Naive thymus-derived CD4-positive, alpha-beta T cell (primary cell): ENCODE data around the gene OR2J2. TPM values are rescaled to one million over a fixed set of nuclear protein-coding genes. Genes with fewer than 3 reads are reported as not detected.
"Not testable (repeated sequence)": the region's sequence is repeated elsewhere in the genome, so short reads cannot be mapped to it uniquely, and the experiment has no call there.

Experiments used
- ATAC-seq: fragments of 150-1000 bp; cut with Tn5 transposase; 2 replicates; pipeline ENCODE4 v1.10.0; 2021; ENCODE audit warnings: mild to moderate bottlenecking, moderate library complexity
- CTCF ChIA-PET: fragments of 350-600 bp; sonication (Branson Sonifier 250); formaldehyde crosslinking; loops from one replicate; lab custom pipeline; 2021; ENCODE audit warnings: antibody characterized with exemption; lab: Charles Lee
- POLR2A ChIA-PET: fragments of 350-600 bp; sonication (Branson Sonifier 250); formaldehyde crosslinking; loops from one replicate; lab custom pipeline; 2021; ENCODE audit warnings: antibody characterized with exemption, inconsistent platforms; lab: Charles Lee
- DNase-seq, 9 donors: peaks; one replicate each; pipeline versions ENCODE4 v3.0.0 to v3.0.0-alpha.2; 2020 to 2022; ENCODE audit warnings: mixed read lengths in 1 of 9
- H3K27ac ChIP-seq: one replicate; pipeline ENCODE4 v1.7.0; 2013; ENCODE audit warnings: mild to moderate bottlenecking, low read depth, low read length, moderate library complexity
- H3K27me3 ChIP-seq, 2 donors: one replicate each; pipeline ENCODE4 v1.7.0; 2013; ENCODE audit warnings: low read length in 2 of 2, mild to moderate bottlenecking in 2 of 2, moderate library complexity in 2 of 2; ENCODE audit not compliant: control insufficient read depth in 2 of 2, insufficient read depth in 2 of 2
- H3K36me3 ChIP-seq, 3 experiments: 1 replicate in 2 of 3; 2 replicates in 1 of 3; pipeline ENCODE4 v1.7.0; 2013; ENCODE audit warnings: low read length in 3 of 3, mild to moderate bottlenecking in 3 of 3, moderate library complexity in 1 of 3; ENCODE audit not compliant: insufficient read depth in 3 of 3, control insufficient read depth in 2 of 3
- H3K4me1 ChIP-seq, 2 donors: one replicate each; pipeline ENCODE4 v1.7.0; 2013; ENCODE audit warnings: low read length in 2 of 2, mild to moderate bottlenecking in 2 of 2, moderate library complexity in 1 of 2; ENCODE audit not compliant: control insufficient read depth in 2 of 2, insufficient read depth in 2 of 2
- H3K4me3 ChIP-seq: 2 replicates; pipeline ENCODE4 v1.7.0; 2013; ENCODE audit warnings: mild to moderate bottlenecking, low read length
- H3K9me3 ChIP-seq, 3 experiments: 1 replicate in 2 of 3; 2 replicates in 1 of 3; pipeline ENCODE4 v1.7.0; 2013; ENCODE audit warnings: low read length in 3 of 3; ENCODE audit not compliant: control insufficient read depth in 2 of 3
- H3K27ac Mint-ChIP-seq, 9 donors: one replicate each; pipeline ENCODE4 v1.8.0; 2020 to 2022; ENCODE audit warnings: mixed read lengths in 9 of 9, mild to moderate bottlenecking in 8 of 9, moderate library complexity in 5 of 9, inconsistent platforms in 2 of 9
- H3K27me3 Mint-ChIP-seq, 5 donors: one replicate each; pipeline ENCODE4 v1.8.0; 2021 to 2022; ENCODE audit warnings: mixed read lengths in 5 of 5, mild to moderate bottlenecking in 1 of 5
- H3K36me3 Mint-ChIP-seq, 5 donors: one replicate each; pipeline ENCODE4 v1.8.0; 2020 to 2022; ENCODE audit warnings: mixed read lengths in 5 of 5, mild to moderate bottlenecking in 3 of 5, inconsistent platforms in 1 of 5
- H3K4me1 Mint-ChIP-seq, 7 donors: one replicate each; pipeline ENCODE4 v1.8.0; 2020 to 2022; ENCODE audit warnings: mixed read lengths in 7 of 7, mild to moderate bottlenecking in 3 of 7, inconsistent platforms in 1 of 7
- H3K4me3 Mint-ChIP-seq, 10 donors: one replicate each; pipeline ENCODE4 v1.8.0; 2020 to 2022; ENCODE audit warnings: mild to moderate bottlenecking in 10 of 10, mixed read lengths in 10 of 10, moderate library complexity in 6 of 10, inconsistent platforms in 2 of 10
- H3K9me3 Mint-ChIP-seq, 11 donors: one replicate each; pipeline ENCODE4 v1.8.0; 2020 to 2022; ENCODE audit warnings: mixed read lengths in 11 of 11, mild to moderate bottlenecking in 4 of 11, inconsistent platforms in 1 of 11, moderate library complexity in 1 of 11
- intact Hi-C, 2 donors: fragments of 100-400 bp; cut with micrococcal nuclease; formaldehyde crosslinking; loops; one replicate each; pipeline ENCODE4 v1.15.1; 2023
- polyA plus RNA-seq, 2 donors: library from polyadenylated mRNA; unstranded; fragments of 300-500 nt; fragmentation: Illumina TruSeq; gene quantifications; one replicate each; pipeline ENCODE4 v1.2.3, GENCODE V29; 2021
- total RNA-seq, 6 experiments: library from RNA in 5 of 6; stranded (reverse) in 5 of 6; gene quantifications; 1 replicate in 5 of 6; 2 replicates in 1 of 6; pipeline ENCODE4 v1.2.3 and lab custom pipeline; 2021 to 2026

OR2J2 gene
- total RNA-seq = not detected
- not detected for polyA plus RNA-seq
- not detected for total RNA-seq (lab: John Stamatoyannopoulos, UW)

- H3K4me3 Mint-ChIP-seq, H3K36me3 ChIP-seq, H3K36me3 Mint-ChIP-seq, intact Hi-C loops, H3K4me1 Mint-ChIP-seq, DNase-seq, H3K27me3 ChIP-seq, CTCF ChIA-PET, H3K4me3 ChIP-seq, H3K4me1 ChIP-seq, H3K9me3 ChIP-seq, H3K27ac ChIP-seq, ATAC-seq, H3K27ac Mint-ChIP-seq, H3K9me3 Mint-ChIP-seq: not testable (repeated sequence)
- H3K27me3 Mint-ChIP-seq = peaks cover 2 to 40% (median 35%) of the 10 kb centered on the region in 5 donors
- POLR2A ChIA-PET = interaction anchor here (0.7 kb wide), 1 partner anchor 9 kb away, joined by 3 read pairs; no protein-coding TSS in a partner anchor
Observed at GRCh38 chr6:29170607-29171006, at the start of gene OR2J2. TSS of gene OR2J2 (plus strand) at chr6:29170907. CDS start at chr6:29173636, 2,729 bp downstream.

GRCh38 chr6:29129326-29130012 is 41.2 kb upstream of the OR2J2 start:
- no peaks in the 10 kb centered on the region for H3K36me3 Mint-ChIP-seq
- H3K9me3 ChIP-seq = no peaks in the 10 kb centered on the region
- ChIA-PET CTCF (interaction anchor here (0.6 kb wide), 1 partner anchor 83 kb away, joined by 4 read pairs; no protein-coding TSS in a partner anchor), POLR2A (no interaction called here)
- intact Hi-C loops = no loop called here
- H3K27ac ChIP-seq = no peak overlapping the region
- no peaks in the 10 kb centered on the region for H3K36me3 ChIP-seq
- no peak for ATAC-seq
- no peak overlapping the region for H3K27ac Mint-ChIP-seq
- H3K4me1 Mint-ChIP-seq = no peaks in the 10 kb centered on the region
- peaks cover 11 to 57% (median 36%) of the 10 kb centered on the region in 5 donors for H3K27me3 Mint-ChIP-seq
- H3K4me1 ChIP-seq = no peaks in the 10 kb centered on the region
- no peak overlapping the region for H3K4me3 ChIP-seq
- no peaks in the 10 kb centered on the region for H3K9me3 Mint-ChIP-seq
- DNase-seq = no peak
- no peak overlapping the region for H3K4me3 Mint-ChIP-seq
- no peaks in the 10 kb centered on the region for H3K27me3 ChIP-seq

GRCh38 chr6:29130644-29131043 is 40.1 kb upstream of the OR2J2 start:
- no peaks in the 10 kb centered on the region for H3K4me1 ChIP-seq
- CTCF ChIA-PET = no interaction called here
- H3K27ac ChIP-seq = no peak overlapping the region
- Mint-ChIP-seq H3K4me3 (no peak overlapping the region), H3K27me3 (peaks cover 15 to 62% (median 45%) of the 10 kb centered on the region in 5 donors), H3K36me3 (no peaks in the 10 kb centered on the region), H3K9me3 (no peaks in the 10 kb centered on the region), H3K27ac (no peak overlapping the region), H3K4me1 (no peaks in the 10 kb centered on the region)
- intact Hi-C loops = no loop called here
- ATAC-seq (no peak), DNase-seq (no peak)
- POLR2A ChIA-PET = no interaction called here
- H3K36me3 ChIP-seq = no peaks in the 10 kb centered on the region
- no peaks in the 10 kb centered on the region for H3K9me3 ChIP-seq
- no peak overlapping the region for H3K4me3 ChIP-seq
- no peaks in the 10 kb centered on the region for H3K27me3 ChIP-seq

GRCh38 chr6:29131691-29132090 is 39.0 kb upstream of the OR2J2 start:
- POLR2A ChIA-PET = no interaction called here
- H3K27me3 ChIP-seq = no peaks in the 10 kb centered on the region
- no peaks in the 10 kb centered on the region for H3K4me1 ChIP-seq
- intact Hi-C loops = no loop called here
- Mint-ChIP-seq H3K4me3 (no peak overlapping the region), H3K27me3 (peaks cover 17 to 60% (median 49%) of the 10 kb centered on the region in 5 donors), H3K27ac (no peak overlapping the region), H3K36me3 (no peaks in the 10 kb centered on the region), H3K9me3 (no peaks in the 10 kb centered on the region), H3K4me1 (no peaks in the 10 kb centered on the region)
- ATAC-seq = no peak
- no peaks in the 10 kb centered on the region for H3K9me3 ChIP-seq
- DNase-seq = no peak
- H3K36me3 ChIP-seq = no peaks in the 10 kb centered on the region
- H3K4me3 ChIP-seq = no peak overlapping the region
- CTCF ChIA-PET = no interaction called here
- no peak overlapping the region for H3K27ac ChIP-seq

- ChIA-PET CTCF (no interaction called here), POLR2A (no interaction called here)
- H3K36me3 ChIP-seq = no peaks in the 10 kb centered on the region
- H3K4me3 Mint-ChIP-seq = no peak overlapping the region
- no peak overlapping the region for H3K27ac ChIP-seq
- H3K4me1 Mint-ChIP-seq = no peaks in the 10 kb centered on the region
- H3K9me3 ChIP-seq = no peaks in the 10 kb centered on the region
- H3K4me3 ChIP-seq = no peak overlapping the region
- no peaks in the 10 kb centered on the region for H3K27me3 ChIP-seq
- H3K27ac Mint-ChIP-seq = no peak overlapping the region
- H3K36me3 Mint-ChIP-seq = no peaks in the 10 kb centered on the region
- DNase-seq = no peak
- intact Hi-C loops = no loop called here
- ATAC-seq = no peak
- H3K9me3 Mint-ChIP-seq = peaks cover 0 to 6% (median 0%) of the 10 kb centered on the region in 11 donors
- H3K4me1 ChIP-seq = no peaks in the 10 kb centered on the region
- peaks cover 12 to 44% (median 34%) of the 10 kb centered on the region in 5 donors for H3K27me3 Mint-ChIP-seq
Observed at GRCh38 chr6:29137724-29138123, 33.0 kb upstream of the OR2J2 start.

- ATAC-seq = no peak
- Mint-ChIP-seq H3K27ac (no peak overlapping the region), H3K9me3 (peaks cover 0 to 16% (median 3%) of the 10 kb centered on the region in 11 donors), H3K36me3 (no peaks in the 10 kb centered on the region), H3K4me3 (no peak overlapping the region), H3K27me3 (peaks cover 0 to 40% (median 27%) of the 10 kb centered on the region in 5 donors), H3K4me1 (no peaks in the 10 kb centered on the region)
- DNase-seq = no peak
- ChIA-PET CTCF (no interaction called here), POLR2A (no interaction called here)
- Histone ChIP-seq H3K4me1 (no peaks in the 10 kb centered on the region), H3K9me3 (peaks cover 0 to 4% (median 0%) of the 10 kb centered on the region in 3 experiments), H3K4me3 (no peak overlapping the region), H3K27ac (no peak overlapping the region), H3K27me3 (no peaks in the 10 kb centered on the region), H3K36me3 (no peaks in the 10 kb centered on the region)
- intact Hi-C loops = no loop called here
Observed at GRCh38 chr6:29141606-29142005, 29.1 kb upstream of the OR2J2 start.

GRCh38 chr6:29142309-29142708 is 28.4 kb upstream of the OR2J2 start:
- peaks cover 0 to 4% (median 0%) of the 10 kb centered on the region in 3 experiments for H3K9me3 ChIP-seq
- intact Hi-C loops = no loop called here
- no peak overlapping the region for H3K4me3 ChIP-seq
- H3K4me1 ChIP-seq = no peaks in the 10 kb centered on the region
- no peaks in the 10 kb centered on the region for H3K4me1 Mint-ChIP-seq
- CTCF ChIA-PET = no interaction called here
- H3K27me3 ChIP-seq = no peaks in the 10 kb centered on the region
- peaks cover 0 to 19% (median 3%) of the 10 kb centered on the region in 11 donors for H3K9me3 Mint-ChIP-seq
- POLR2A ChIA-PET = no interaction called here
- H3K27ac Mint-ChIP-seq = no peak overlapping the region
- H3K36me3 Mint-ChIP-seq = no peaks in the 10 kb centered on the region
- DNase-seq (no peak), ATAC-seq (no peak)
- peaks cover 0 to 44% (median 29%) of the 10 kb centered on the region in 5 donors for H3K27me3 Mint-ChIP-seq
- no peaks in the 10 kb centered on the region for H3K36me3 ChIP-seq
- no peak overlapping the region for H3K4me3 Mint-ChIP-seq
- no peak overlapping the region for H3K27ac ChIP-seq
